Hematopoietic multipotent progenitor cell treated with erythropoietin and hydrocortisone succinate and interleukin-3 and kit ligand, for 4 days (in vitro differentiated cells): ENCODE data around the gene NXN.
"Not testable (repeated sequence)": the region's sequence is repeated elsewhere in the genome, so short reads cannot be mapped to it uniquely, and the experiment has no call there.

Source experiments
- DNase-seq: peaks from one replicate; pipeline ENCODE4 v3.0.0-alpha.2; 2015

Gene NXN

GRCh38 chr17:915538-916201 is 63.9 kb downstream of the NXN start:
- no peak for DNase-seq

- no peak for DNase-seq
Measured at GRCh38 chr17:914561-914960, 65.0 kb downstream of the NXN start.

- no peak for DNase-seq
Measured at GRCh38 chr17:913207-913606, 66.4 kb downstream of the NXN start.

- no peak for DNase-seq
Measured at GRCh38 chr17:909642-910323, 69.8 kb downstream of the NXN start.

- DNase-seq = no peak
Measured at GRCh38 chr17:907725-908124, 71.9 kb downstream of the NXN start.

GRCh38 chr17:905708-906107 is 73.9 kb downstream of the NXN start:
- not testable (repeated sequence) for DNase-seq

GRCh38 chr17:903691-904481 is 75.7 kb downstream of the NXN start:
- no peak for DNase-seq

GRCh38 chr17:902463-902862 is 77.1 kb downstream of the NXN start:
- DNase-seq = no peak

GRCh38 chr17:901964-902363 is 77.6 kb downstream of the NXN start:
- DNase-seq = no peak

- DNase-seq = no peak
Measured at GRCh38 chr17:901191-901950, 78.2 kb downstream of the NXN start.

GRCh38 chr17:900336-900934 is 79.1 kb downstream of the NXN start:
- no peak for DNase-seq

- DNase-seq = no peak
Measured at GRCh38 chr17:897970-898619, 81.5 kb downstream of the NXN start.

GRCh38 chr17:896953-897661 is 82.5 kb downstream of the NXN start:
- DNase-seq = peak; percentile 22

- no peak for DNase-seq
Measured at GRCh38 chr17:896454-896853, 83.1 kb downstream of the NXN start.

GRCh38 chr17:892958-893357 is 86.6 kb downstream of the NXN start:
- DNase-seq = no peak

GRCh38 chr17:888998-889441 is 90.6 kb downstream of the NXN start:
- DNase-seq = no peak

GRCh38 chr17:887551-888209 is 91.9 kb downstream of the NXN start:
- no peak for DNase-seq

GRCh38 chr17:885971-886571 is 93.5 kb downstream of the NXN start:
- DNase-seq = no peak

- DNase-seq = no peak
Measured at GRCh38 chr17:883586-883962, 96.0 kb downstream of the NXN start.

GRCh38 chr17:882827-883585 is 96.6 kb downstream of the NXN start:
- DNase-seq = no peak
